ENCODE data around the gene CERS6. TPM values are rescaled to one million over a fixed set of nuclear protein-coding genes. Genes with fewer than 3 reads are reported as not detected.

Gene CERS6
- total RNA-seq, 2 donors from 2014 or later: 11.2 to 18.5 TPM

DNA sequence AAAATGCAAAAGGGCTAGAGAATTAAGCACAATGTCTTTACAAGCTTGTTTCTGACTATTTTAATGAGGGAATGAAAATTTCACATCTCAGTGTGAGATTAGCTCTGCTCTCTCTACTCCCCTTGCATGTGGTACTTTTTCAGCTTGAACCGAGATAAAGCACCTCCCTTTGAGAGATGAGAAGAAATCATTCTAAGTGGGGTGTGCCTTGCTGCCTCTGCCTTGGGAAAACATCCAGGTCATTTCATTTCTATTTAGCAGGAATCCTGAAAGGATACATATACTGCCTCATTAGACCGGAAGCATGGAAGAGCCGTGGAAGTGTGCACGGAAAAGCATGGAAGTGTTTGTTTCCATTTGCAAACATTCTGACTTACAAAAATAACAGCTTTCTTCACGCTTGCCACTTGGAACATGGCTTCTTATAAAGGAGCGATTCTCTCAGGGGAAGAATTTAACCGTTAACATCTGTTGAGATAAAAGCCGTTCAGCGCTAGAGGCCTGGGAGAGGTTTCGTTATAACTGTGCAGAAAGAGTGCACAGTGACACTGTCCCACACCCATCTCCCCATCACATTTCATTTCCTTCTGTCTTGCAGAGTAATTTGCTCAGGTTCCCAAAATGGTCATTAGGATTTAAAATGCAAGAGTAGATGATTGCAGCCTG is 363.1 kb downstream of the CERS6 start:
- ATAC-seq (replicated peaks in 1 of 2) (no peak), DNase-seq (no peak)
- no peaks in the 10 kb centered on the region for H3K36me3 Mint-ChIP-seq (ENCODE audit: insufficient read depth in 2 of 2)
- no peaks in the 10 kb centered on the region for H3K9me3 Mint-ChIP-seq
- no peaks in the 10 kb centered on the region for H3K4me1 Mint-ChIP-seq (ENCODE audit: low read depth)
- no peak overlapping the region for H3K27ac Mint-ChIP-seq
- no peaks in the 10 kb centered on the region for H3K27me3 Mint-ChIP-seq (ENCODE audit: low read depth)
- no peak overlapping the region for H3K4me3 Mint-ChIP-seq

GRCh38 chr2:168819829-168820489 is 363.9 kb downstream of the CERS6 start:
- no peaks in the 10 kb centered on the region for H3K27me3 Mint-ChIP-seq (ENCODE audit: low read depth)
- H3K36me3 Mint-ChIP-seq (ENCODE audit: insufficient read depth in 2 of 2): no peaks in the 10 kb centered on the region
- no peaks in the 10 kb centered on the region for H3K4me1 Mint-ChIP-seq (ENCODE audit: low read depth)
- H3K9me3 Mint-ChIP-seq: no peaks in the 10 kb centered on the region
- no peak for DNase-seq
- no peak overlapping the region for H3K27ac Mint-ChIP-seq
- no peak for ATAC-seq (replicated peaks in 1 of 2)
- H3K4me3 Mint-ChIP-seq: no peak overlapping the region

DNA sequence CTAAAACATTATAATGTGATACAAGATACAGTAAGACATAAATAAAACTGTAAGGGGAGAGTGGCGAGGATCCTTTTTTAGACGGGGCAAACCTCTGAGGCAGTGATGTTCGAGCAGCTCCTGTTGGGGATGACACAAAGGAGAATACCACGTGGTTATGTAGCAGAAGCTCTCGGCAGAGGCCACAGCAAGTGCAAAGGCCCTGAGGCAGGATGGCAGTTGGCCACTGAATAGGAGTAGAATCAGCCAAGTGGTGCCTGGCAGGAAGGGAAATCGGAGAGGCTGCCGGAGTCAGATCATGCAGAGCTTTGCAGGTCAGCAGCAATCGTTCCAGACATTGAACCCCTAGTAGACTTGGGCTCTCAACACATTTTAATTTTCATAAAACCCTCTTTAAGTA is 365.5 kb downstream of the CERS6 start:
- no peak for ATAC-seq (replicated peaks in 1 of 2)
- no peak overlapping the region for H3K4me3 Mint-ChIP-seq

DNA sequence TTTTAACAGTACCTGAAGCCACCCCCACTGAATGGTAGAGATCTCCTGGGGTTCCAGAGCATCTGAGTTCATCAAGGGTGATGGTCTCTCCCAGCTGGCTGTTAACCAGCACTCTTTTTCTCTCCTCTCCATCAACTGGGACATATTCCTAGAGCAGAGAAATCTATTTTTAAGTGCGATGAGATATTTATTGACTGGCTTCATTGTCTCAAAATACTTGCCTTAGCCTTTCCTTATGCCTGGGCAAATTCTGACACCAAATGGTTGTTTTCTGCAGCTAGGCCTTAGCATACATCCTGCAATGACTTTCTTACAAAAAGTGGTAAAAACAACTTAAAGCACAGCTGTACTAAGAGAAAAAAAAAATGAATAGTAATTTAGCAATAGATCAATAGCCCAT is 365.9 kb downstream of the CERS6 start:
- no peaks in the 10 kb centered on the region for H3K27me3 Mint-ChIP-seq (ENCODE audit: low read depth)
- no peaks in the 10 kb centered on the region for H3K9me3 Mint-ChIP-seq
- ATAC-seq (replicated peaks in 1 of 2) (no peak), DNase-seq (no peak)
- no peaks in the 10 kb centered on the region for H3K4me1 Mint-ChIP-seq (ENCODE audit: low read depth)
- no peak overlapping the region for H3K4me3 Mint-ChIP-seq
- H3K36me3 Mint-ChIP-seq (ENCODE audit: insufficient read depth in 2 of 2): no peaks in the 10 kb centered on the region
- H3K27ac Mint-ChIP-seq: no peak overlapping the region

More for the DNA sequence above, 365.5 kb downstream of the CERS6 start:
- DNase-seq: no peak
- no peaks in the 10 kb centered on the region for H3K36me3 Mint-ChIP-seq (ENCODE audit: insufficient read depth in 2 of 2)
- H3K27ac Mint-ChIP-seq: no peak overlapping the region
- H3K4me1 Mint-ChIP-seq (ENCODE audit: low read depth): no peaks in the 10 kb centered on the region
- H3K9me3 Mint-ChIP-seq: no peaks in the 10 kb centered on the region
- H3K27me3 Mint-ChIP-seq (ENCODE audit: low read depth): no peaks in the 10 kb centered on the region

Other genes with a start within 250 kb of the CERS6 start
- 10 to 100 TPM; 37.1 to 41.0 TPM for gene STK39, start 208.7 kb upstream of the CERS6 start, total RNA-seq